Fibroblast of villous mesenchyme (primary cell): ENCODE data around the gene KDM4B. TPM values are rescaled to one million over a fixed set of nuclear protein-coding genes. Genes with fewer than 3 reads are reported as not detected.

Experiments
- DNase-seq: peaks from one replicate; pipeline ENCODE4 v3.0.0-alpha.2; 2010; ENCODE audit warnings: low read depth
- H3K4me3 ChIP-seq: 2 replicates; pipeline ENCODE4 v1.5.1; 2011; ENCODE audit warnings: low read depth, mild to moderate bottlenecking, low read length
- total RNA-seq: library from RNA; depleted of rRNA; stranded (reverse); fragments of >200 nt; gene quantifications from 2 replicates; pipeline ENCODE4 v1.2.3, GENCODE V29; 2012
- TF ChIP-seq, protein P1 (sequence below): IDR thresholded peaks from 2 replicates; pipeline ENCODE4 v1.5.1; 2012; ENCODE audit warnings: low read depth, mild to moderate bottlenecking, low read length; ENCODE audit not compliant: insufficient read depth

The KDM4B gene
- total RNA-seq, 1 donor = 17.7 TPM

DNA sequence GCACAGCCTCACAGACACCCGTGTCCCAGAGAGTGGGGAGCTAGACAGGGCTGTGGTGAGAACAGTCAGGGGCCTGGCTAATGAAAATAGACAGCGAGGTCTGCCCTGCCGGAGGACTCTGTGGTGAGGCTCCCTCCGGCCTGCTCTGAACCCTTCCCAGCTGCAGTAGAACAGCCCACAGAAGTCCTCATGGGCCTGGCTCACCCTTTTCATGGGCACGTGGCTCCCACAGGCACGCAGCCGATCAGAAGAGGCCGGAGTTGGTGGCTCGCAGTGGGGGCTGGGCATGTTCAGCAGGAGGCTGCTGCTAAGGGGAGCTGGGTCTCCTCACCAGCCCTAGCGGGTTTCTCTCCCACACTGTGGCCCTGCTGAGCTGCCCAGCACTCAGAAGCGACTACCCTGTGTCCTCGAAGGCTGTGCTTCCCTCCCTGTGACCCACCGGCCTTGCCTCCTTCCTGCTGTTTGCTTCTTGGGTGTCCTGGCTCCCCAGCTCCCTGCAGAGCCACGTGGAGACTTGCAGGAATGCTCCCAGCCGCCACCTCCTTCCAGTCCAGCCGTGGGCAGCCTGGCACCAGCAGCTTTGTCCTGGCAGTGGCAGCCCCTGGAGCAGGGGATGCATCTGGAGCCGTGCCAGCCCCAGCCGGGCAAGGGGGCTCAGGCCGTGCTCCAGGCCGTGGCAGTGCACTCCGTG, 138.7 kb downstream of the KDM4B start:
- no peak overlapping the region for H3K4me3 ChIP-seq
- no peak for DNase-seq
- TF ChIP-seq, protein P1, sequence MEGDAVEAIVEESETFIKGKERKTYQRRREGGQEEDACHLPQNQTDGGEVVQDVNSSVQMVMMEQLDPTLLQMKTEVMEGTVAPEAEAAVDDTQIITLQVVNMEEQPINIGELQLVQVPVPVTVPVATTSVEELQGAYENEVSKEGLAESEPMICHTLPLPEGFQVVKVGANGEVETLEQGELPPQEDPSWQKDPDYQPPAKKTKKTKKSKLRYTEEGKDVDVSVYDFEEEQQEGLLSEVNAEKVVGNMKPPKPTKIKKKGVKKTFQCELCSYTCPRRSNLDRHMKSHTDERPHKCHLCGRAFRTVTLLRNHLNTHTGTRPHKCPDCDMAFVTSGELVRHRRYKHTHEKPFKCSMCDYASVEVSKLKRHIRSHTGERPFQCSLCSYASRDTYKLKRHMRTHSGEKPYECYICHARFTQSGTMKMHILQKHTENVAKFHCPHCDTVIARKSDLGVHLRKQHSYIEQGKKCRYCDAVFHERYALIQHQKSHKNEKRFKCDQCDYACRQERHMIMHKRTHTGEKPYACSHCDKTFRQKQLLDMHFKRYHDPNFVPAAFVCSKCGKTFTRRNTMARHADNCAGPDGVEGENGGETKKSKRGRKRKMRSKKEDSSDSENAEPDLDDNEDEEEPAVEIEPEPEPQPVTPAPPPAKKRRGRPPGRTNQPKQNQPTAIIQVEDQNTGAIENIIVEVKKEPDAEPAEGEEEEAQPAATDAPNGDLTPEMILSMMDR = no peak

DNA sequence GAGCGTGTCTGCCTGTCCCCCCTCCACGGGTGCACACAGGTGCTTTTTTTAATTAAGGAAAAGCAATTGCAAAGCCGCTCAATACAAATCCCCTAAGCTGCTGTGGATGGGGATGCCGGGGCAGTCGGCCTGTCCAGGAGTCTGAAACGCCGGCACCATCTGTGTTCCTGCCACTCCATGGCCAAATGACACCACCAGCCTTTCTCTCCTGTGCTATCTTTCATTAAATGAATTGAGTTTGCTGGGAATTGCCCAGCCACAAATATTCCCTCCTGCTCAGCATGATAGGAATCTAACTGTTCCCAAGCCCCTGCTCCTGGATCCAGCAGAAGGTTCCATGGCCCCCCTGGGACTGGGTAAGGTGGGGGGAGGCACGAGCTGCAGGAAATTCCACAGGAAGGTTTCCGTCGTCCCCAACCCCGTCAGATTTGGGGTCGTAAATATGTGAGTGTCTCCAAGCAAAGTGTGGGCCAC, 139.2 kb downstream of the KDM4B start:
- no peak overlapping the region for H3K4me3 ChIP-seq
- DNase-seq = no peak
- TF ChIP-seq, protein P1 = no peak

DNA sequence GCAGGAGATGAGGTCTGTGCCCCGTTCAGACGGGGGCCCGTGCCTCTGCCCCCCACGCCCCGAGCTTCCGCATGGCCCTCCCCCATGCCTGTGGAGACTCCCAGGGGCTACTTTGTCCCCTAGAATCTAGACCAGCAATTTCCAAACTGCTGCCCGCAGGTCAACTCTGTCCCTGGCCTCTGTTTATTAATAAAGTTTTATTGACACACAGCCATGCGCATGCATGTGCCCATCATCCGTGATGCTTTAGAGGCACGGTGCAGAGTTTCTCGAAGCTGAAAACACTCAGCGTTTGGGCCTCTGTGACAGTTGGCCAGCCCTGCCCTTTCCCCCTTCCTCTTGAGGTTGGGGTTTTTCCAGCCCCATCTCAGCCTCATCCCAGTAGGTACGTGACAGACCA, 140.0 kb downstream of the KDM4B start:
- no peak for DNase-seq
- TF ChIP-seq, protein P1 = no peak
- H3K4me3 ChIP-seq = no peak overlapping the region

DNA sequence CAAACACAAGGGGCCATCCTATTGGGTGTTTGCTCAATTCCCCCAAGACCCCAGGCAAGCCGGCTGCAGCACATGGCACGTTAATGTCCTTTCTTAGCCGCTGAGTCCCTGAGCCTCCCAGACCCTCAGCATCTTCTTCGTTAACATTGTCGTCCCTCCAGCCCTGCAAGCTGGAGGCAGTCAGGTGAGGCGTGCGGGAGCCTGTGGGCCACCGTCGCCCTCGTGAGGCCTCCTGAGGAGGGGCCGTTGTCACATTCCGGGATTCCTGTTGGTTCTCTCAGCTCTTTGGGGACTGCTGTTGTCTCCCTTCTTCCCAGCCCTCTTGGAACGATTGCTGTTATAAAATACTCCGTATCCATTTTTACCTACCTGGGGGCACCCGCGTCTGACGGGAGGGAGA, 140.6 kb downstream of the KDM4B start:
- TF ChIP-seq, protein P1 = no peak
- no peak for DNase-seq
- H3K4me3 ChIP-seq = no peak overlapping the region

DNA sequence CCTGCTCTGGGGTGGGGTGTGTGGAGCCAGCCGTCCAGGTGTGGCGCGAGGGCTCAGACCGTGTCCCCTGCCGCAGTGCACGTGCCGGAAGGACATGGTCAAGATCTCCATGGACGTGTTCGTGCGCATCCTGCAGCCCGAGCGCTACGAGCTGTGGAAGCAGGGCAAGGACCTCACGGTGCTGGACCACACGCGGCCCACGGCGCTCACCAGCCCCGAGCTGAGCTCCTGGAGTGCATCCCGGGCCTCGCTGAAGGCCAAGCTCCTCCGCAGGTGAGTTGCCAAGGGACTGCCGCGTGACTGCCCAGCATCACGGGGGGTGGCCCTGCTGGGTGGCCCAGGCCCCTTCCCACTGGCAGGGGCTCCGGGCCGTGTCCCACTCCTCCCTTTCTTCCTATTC, 141.6 kb downstream of the KDM4B start:
- TF ChIP-seq, protein P1 = no peak
- no peak overlapping the region for H3K4me3 ChIP-seq
- no peak for DNase-seq

DNA sequence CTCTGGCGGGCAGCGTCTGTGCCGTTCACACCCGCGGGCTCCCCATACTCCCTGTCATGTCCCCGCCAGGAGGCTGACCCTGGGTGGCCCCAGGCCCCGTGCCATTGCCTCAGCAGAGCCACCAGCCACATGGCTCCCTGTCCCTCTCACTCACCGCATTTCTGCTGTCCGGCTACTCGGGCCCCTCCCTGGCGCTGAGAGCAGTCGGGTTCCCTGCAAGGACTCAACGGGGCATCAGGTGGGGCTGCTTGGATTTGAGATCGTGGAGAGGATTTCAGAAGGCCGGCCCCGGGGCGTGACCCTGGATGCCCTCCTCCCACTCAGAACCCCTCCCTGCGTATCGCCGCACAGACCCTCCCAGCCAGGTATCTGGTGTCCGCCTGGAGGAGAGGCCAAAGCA, 142.1 kb downstream of the KDM4B start:
- no peak overlapping the region for H3K4me3 ChIP-seq
- DNase-seq = no peak
- TF ChIP-seq, protein P1 = no peak

DNA sequence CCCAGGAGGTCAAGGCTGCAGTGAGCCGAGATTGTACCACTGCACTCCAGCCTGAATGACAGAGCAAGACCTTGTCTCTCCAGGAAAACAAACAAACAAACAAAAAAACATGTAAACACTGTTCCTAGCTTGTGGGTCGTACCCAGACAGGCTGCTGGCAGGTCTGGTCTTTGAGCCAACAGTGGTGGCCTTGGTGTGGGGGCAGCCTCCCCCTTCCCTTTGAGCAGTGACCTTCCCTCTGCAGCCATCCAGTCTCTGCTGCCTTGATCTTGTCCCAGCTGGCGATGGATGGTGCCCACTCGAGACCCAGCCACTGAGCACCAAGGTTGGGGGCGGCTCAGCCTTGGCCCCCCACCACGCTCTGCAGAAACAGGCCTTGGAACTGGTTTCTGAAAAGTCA, 143.3 kb downstream of the KDM4B start:
- DNase-seq = no peak
- TF ChIP-seq, protein P1 = no peak
- no peak overlapping the region for H3K4me3 ChIP-seq
